Measurements from ENCODE around the gene SLC16A2.
"Not testable (repeated sequence)": the region's sequence is repeated elsewhere in the genome, so short reads cannot be mapped to it uniquely, and the experiment has no call there.

SLC16A2 gene

DNA sequence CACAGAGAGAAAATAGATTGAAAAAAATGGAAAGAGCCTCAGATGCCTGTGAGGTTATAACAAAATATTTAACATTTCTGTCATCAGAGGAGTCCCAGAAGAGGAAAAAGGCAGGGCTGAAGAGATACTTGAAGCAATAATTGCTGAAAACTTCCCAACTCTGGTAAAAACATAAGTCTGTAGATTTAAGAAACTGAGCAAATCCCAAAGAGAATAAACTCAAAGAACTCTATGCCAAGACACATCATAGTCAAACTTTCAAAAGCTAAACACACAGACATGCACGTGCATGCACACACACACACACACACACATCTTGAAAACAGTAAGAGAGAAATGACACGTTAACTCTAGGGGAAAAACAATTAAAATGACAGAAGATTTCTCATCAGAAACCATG is 94.1 kb downstream of the SLC16A2 start:
- Histone ChIP-seq H3K9me2 (replicated peaks; ENCODE audit: insufficient read depth, low read length) (no peaks in the 10 kb centered on the region), H3K79me2 (ENCODE audit: insufficient read depth, low read length) (no peaks in the 10 kb centered on the region), H4K20me1 (ENCODE audit: low read depth, low read length) (no peaks in the 10 kb centered on the region), H3K27ac (ENCODE audit: low read depth, low read length) (no peak overlapping the region), H3K4me3 (ENCODE audit: insufficient read depth, low read length, poor library complexity, severe bottlenecking) (no peak overlapping the region), H3K4me2 (ENCODE audit: low read depth, low read length, poor library complexity, severe bottlenecking) (no peak overlapping the region), H3K27me3 (ENCODE audit: low read length) (no peaks in the 10 kb centered on the region), H3K9ac (ENCODE audit: low read length) (no peak overlapping the region), H2AFZ (ENCODE audit: low read depth, low read length, severe bottlenecking) (no peak overlapping the region), H3K36me3 (ENCODE audit: low read length) (no peaks in the 10 kb centered on the region), H3F3A (ENCODE audit: insufficient read depth) (no peaks in the 10 kb centered on the region), H3K9me3 (ENCODE audit: insufficient read depth, low read length) (no peaks in the 10 kb centered on the region)
- no peak for TF ChIP-seq EZH2phosphoT487 (conservative IDR thresholded peaks at IDR 0.05; ENCODE audit: low read length)
- TF ChIP-seq, protein P1, sequence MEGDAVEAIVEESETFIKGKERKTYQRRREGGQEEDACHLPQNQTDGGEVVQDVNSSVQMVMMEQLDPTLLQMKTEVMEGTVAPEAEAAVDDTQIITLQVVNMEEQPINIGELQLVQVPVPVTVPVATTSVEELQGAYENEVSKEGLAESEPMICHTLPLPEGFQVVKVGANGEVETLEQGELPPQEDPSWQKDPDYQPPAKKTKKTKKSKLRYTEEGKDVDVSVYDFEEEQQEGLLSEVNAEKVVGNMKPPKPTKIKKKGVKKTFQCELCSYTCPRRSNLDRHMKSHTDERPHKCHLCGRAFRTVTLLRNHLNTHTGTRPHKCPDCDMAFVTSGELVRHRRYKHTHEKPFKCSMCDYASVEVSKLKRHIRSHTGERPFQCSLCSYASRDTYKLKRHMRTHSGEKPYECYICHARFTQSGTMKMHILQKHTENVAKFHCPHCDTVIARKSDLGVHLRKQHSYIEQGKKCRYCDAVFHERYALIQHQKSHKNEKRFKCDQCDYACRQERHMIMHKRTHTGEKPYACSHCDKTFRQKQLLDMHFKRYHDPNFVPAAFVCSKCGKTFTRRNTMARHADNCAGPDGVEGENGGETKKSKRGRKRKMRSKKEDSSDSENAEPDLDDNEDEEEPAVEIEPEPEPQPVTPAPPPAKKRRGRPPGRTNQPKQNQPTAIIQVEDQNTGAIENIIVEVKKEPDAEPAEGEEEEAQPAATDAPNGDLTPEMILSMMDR (IDR thresholded peaks at IDR 0.05; ENCODE audit: insufficient read depth, low read length, poor library complexity, severe bottlenecking): no peak

DNA sequence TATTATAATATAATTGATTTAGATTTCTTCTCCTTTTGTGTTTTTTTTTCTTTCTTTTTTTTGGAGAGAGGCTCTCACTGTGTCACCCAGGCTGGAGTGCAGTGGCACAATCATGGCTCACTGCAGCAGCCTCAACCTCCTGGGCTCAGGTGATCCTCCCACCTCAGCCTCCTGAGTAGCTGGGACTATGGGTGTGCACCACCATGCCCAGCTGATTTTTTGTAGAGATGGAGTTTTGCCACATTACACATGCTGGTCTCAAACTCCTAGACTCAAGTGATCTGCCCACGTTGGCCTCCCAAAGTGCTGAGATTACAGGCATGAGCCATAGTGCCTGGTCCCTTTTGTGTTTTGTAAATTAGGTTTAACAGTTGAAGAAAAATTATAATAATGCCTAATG is 94.7 kb downstream of the SLC16A2 start:
- H2AFZ ChIP-seq (ENCODE audit: low read depth, low read length, severe bottlenecking); H4K20me1 ChIP-seq (ENCODE audit: low read depth, low read length); H3K4me2 ChIP-seq (ENCODE audit: low read depth, low read length, poor library complexity, severe bottlenecking): not testable (repeated sequence)

DNA sequence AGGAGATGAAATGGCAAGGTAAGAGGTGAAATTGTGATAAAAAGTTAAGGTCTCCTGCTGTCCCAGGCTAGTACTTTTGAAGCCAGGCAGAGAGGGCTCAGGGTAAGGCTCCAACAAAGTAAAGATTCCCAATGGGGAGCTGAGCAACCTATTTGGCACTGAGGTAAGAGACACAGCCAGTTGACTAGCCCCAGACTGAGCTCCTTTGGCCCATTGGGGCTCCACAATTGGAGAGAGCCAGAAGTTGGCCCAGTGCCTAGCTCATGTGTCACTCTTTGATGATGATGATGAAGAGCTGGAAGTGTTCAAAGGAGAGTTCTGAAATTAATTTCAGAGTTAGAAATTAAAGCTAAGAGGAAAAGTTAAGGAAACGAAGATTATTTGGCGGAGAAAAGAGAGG is 98.6 kb downstream of the SLC16A2 start:
- Histone ChIP-seq H3K79me2 (ENCODE audit: insufficient read depth, low read length) (no peaks in the 10 kb centered on the region), H4K20me1 (ENCODE audit: low read depth, low read length) (no peaks in the 10 kb centered on the region), H3K27me3 (ENCODE audit: low read length) (no peaks in the 10 kb centered on the region), H3K9me3 (ENCODE audit: insufficient read depth, low read length) (no peaks in the 10 kb centered on the region), H3K4me2 (ENCODE audit: low read depth, low read length, poor library complexity, severe bottlenecking) (no peak overlapping the region), H3F3A (ENCODE audit: insufficient read depth) (no peaks in the 10 kb centered on the region), H3K36me3 (ENCODE audit: low read length) (no peaks in the 10 kb centered on the region), H3K27ac (ENCODE audit: low read depth, low read length) (no peak overlapping the region), H3K9ac (ENCODE audit: low read length) (no peak overlapping the region), H2AFZ (ENCODE audit: low read depth, low read length, severe bottlenecking) (no peak overlapping the region), H3K4me3 (ENCODE audit: insufficient read depth, low read length, poor library complexity, severe bottlenecking) (no peak overlapping the region), H3K9me2 (replicated peaks; ENCODE audit: insufficient read depth, low read length) (no peaks in the 10 kb centered on the region)
- TF ChIP-seq, protein P1 (IDR thresholded peaks at IDR 0.05; ENCODE audit: insufficient read depth, low read length, poor library complexity, severe bottlenecking): no peak
- no peak for TF ChIP-seq EZH2phosphoT487 (conservative IDR thresholded peaks at IDR 0.05; ENCODE audit: low read length)

More for the DNA sequence above, 94.7 kb downstream of the SLC16A2 start:
- not testable (repeated sequence) for H3K9me2 ChIP-seq (replicated peaks; ENCODE audit: insufficient read depth, low read length); H3K36me3 ChIP-seq (ENCODE audit: low read length); H3K4me3 ChIP-seq (ENCODE audit: insufficient read depth, low read length, poor library complexity, severe bottlenecking); H3K79me2 ChIP-seq (ENCODE audit: insufficient read depth, low read length); H3K27me3 ChIP-seq (ENCODE audit: low read length); H3F3A ChIP-seq (ENCODE audit: insufficient read depth); H3K9me3 ChIP-seq (ENCODE audit: insufficient read depth, low read length); H3K27ac ChIP-seq (ENCODE audit: low read depth, low read length); H3K9ac ChIP-seq (ENCODE audit: low read length)

DNA sequence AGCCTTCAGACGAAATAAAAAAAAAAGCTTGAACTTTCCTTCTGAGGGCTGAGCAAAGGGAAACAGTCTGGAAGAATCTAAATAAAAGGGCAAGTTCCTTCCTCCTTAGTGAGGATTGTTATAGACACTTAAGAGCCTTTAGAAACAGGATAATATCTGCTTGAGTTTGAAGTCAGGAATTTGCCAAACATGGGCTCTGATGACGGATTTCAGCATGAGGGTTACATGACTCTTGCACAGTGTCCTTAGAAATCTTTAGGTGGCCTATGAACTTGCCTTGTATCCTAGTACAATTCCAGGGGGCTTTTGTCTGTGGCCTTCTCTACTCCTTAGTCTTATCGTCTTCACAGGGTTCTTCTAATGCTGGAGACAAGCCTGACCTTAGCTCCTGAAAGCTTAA is 99.0 kb downstream of the SLC16A2 start:
- no peak overlapping the region for H3K4me2 ChIP-seq (ENCODE audit: low read depth, low read length, poor library complexity, severe bottlenecking)
- no peaks in the 10 kb centered on the region for H3K27me3 ChIP-seq (ENCODE audit: low read length)
- H3K9me2 ChIP-seq (replicated peaks; ENCODE audit: insufficient read depth, low read length): no peaks in the 10 kb centered on the region
- H3F3A ChIP-seq (ENCODE audit: insufficient read depth): no peaks in the 10 kb centered on the region
- no peak for TF ChIP-seq EZH2phosphoT487 (conservative IDR thresholded peaks at IDR 0.05; ENCODE audit: low read length)
- TF ChIP-seq, protein P1 (IDR thresholded peaks at IDR 0.05; ENCODE audit: insufficient read depth, low read length, poor library complexity, severe bottlenecking): no peak
- H4K20me1 ChIP-seq (ENCODE audit: low read depth, low read length): no peaks in the 10 kb centered on the region
- no peak overlapping the region for H3K27ac ChIP-seq (ENCODE audit: low read depth, low read length)
- H3K79me2 ChIP-seq (ENCODE audit: insufficient read depth, low read length): no peaks in the 10 kb centered on the region
- H3K9ac ChIP-seq (ENCODE audit: low read length): no peak overlapping the region
- no peak overlapping the region for H3K4me3 ChIP-seq (ENCODE audit: insufficient read depth, low read length, poor library complexity, severe bottlenecking)
- H2AFZ ChIP-seq (ENCODE audit: low read depth, low read length, severe bottlenecking): no peak overlapping the region
- H3K36me3 ChIP-seq (ENCODE audit: low read length): no peaks in the 10 kb centered on the region
- no peaks in the 10 kb centered on the region for H3K9me3 ChIP-seq (ENCODE audit: insufficient read depth, low read length)
